ENCODE results near the gene ATL1.

GRCh38 chr14:50533241-50533705 lies 26.7 kb upstream of the ATL1 start:
- no peak for TF ChIP-seq EZH2phosphoT487 (IDR thresholded peaks at IDR 0.05; ENCODE audit: borderline replicate concordance, low read depth, low read length)
- no peak for TF ChIP-seq CTCF (conservative IDR thresholded peaks at IDR 0.05; ENCODE audit: low read length)

Measured in OCI-LY7 (cell line).